ENCODE data around the gene PPIP5K2. TPM values are rescaled to one million over a fixed set of nuclear protein-coding genes. Genes with fewer than 3 reads are reported as not detected.

Gene PPIP5K2
- total and polyA plus RNA-seq, 2 donors (not counting 3 experiments of a cell fraction or from before 2014, with no cell fraction given): 20.8 to 69.4 TPM

GRCh38 chr5:103127292-103127817, 7.3 kb downstream of the PPIP5K2 start:
- no peak overlapping the region for H3K4me2 ChIP-seq (ENCODE audit: insufficient read depth, low read length)
- no peaks in the 10 kb centered on the region for H3K4me1 ChIP-seq (ENCODE audit: control insufficient read depth, extremely low read depth, insufficient read depth, low read length)
- no peaks in the 10 kb centered on the region for H4K20me1 ChIP-seq (replicated peaks; ENCODE audit: control insufficient read depth, extremely low read depth, insufficient read depth, low read length)
- dilution Hi-C loops (cut with MboI; ENCODE audit: extremely low pct_ligation_motif_present, low sequenced_read_pairs) (no loop called here), intact Hi-C loops (cut with micrococcal nuclease) (no loop called here)
- no peak overlapping the region for H3K4me3 ChIP-seq (replicated peaks in 1 of 3; ENCODE audit: insufficient read depth in 1 of 3, low read depth in 1 of 3, low read length in 3 of 3)
- H3K9me3 ChIP-seq (replicated peaks; ENCODE audit: control insufficient read depth, insufficient read depth, low read length): no peaks in the 10 kb centered on the region
- DNase-seq (ENCODE audit: low read depth, low spot score) (no peak), FAIRE-seq (no peak)
- H3K9me1 ChIP-seq (replicated peaks; ENCODE audit: control insufficient read depth, extremely low read depth, insufficient read depth, low read length): no peaks in the 10 kb centered on the region
- no peak overlapping the region for H2AFZ ChIP-seq (ENCODE audit: low read depth, low read length)
- H3K27ac ChIP-seq (ENCODE audit: insufficient read depth, low read depth, low read length): no peak overlapping the region
- peaks cover 37% of the 10 kb centered on the region for H3K79me2 ChIP-seq (ENCODE audit: control insufficient read depth, insufficient read depth, low read length)
- BruUV-seq (replicated peaks): no TSS peak
- H3K9ac ChIP-seq (replicated peaks; ENCODE audit: extremely low read depth, insufficient read depth, low read length): no peak overlapping the region
- CTCF ChIA-PET: interaction anchor here (1.8 kb wide), 1 partner anchor 12 kb away, joined by 6 read pairs; no protein-coding TSS in a partner anchor
- H3K36me3 ChIP-seq (ENCODE audit: control insufficient read depth in 2 of 2, extremely low read depth in 1 of 2, insufficient read depth in 2 of 2, low read length in 2 of 2): no peaks in the 10 kb centered on the region
- TF ChIP-seq FOS (IDR thresholded peaks at IDR 0.05; ENCODE audit: borderline replicate concordance, insufficient read depth, low read length): no peak
- TF ChIP-seq GATA2 (IDR thresholded peaks at IDR 0.05; ENCODE audit: insufficient read depth, insufficient read length, low read depth, low read length): no peak
- TF ChIP-seq MYC (IDR thresholded peaks at IDR 0.05; ENCODE audit: low read depth, low read length): no peak
- no peak for TF ChIP-seq EZH2 (IDR thresholded peaks at IDR 0.05; ENCODE audit: borderline replicate concordance, low read depth, low read length, severe bottlenecking)
- no peak for TF ChIP-seq POLR2AphosphoS5 (IDR thresholded peaks at IDR 0.05; ENCODE audit: insufficient read depth, low read depth, low read length)
- no peak for TF ChIP-seq POLR2A (IDR thresholded peaks at IDR 0.05; ENCODE audit: low read depth, low read length)
- no peak for TF ChIP-seq CTCF (IDR thresholded peaks at IDR 0.05; ENCODE audit: extremely low read depth in 1 of 2, insufficient read depth in 1 of 2, low read depth in 1 of 2, low read length in 2 of 2)
- TF ChIP-seq JUN (IDR thresholded peaks at IDR 0.05; ENCODE audit: borderline replicate concordance, insufficient read depth, insufficient read length, low read depth): no peak
- TF ChIP-seq MAX (IDR thresholded peaks at IDR 0.05; ENCODE audit: insufficient read depth, insufficient read length): no peak
- H3K27me3 ChIP-seq (ENCODE audit: control insufficient read depth in 2 of 2, insufficient read depth in 2 of 2, low read length in 2 of 2): no peaks in the 10 kb centered on the region
- POLR2A ChIA-PET: no interaction called here
